ENCODE data around the gene SLC30A2.

DNA sequence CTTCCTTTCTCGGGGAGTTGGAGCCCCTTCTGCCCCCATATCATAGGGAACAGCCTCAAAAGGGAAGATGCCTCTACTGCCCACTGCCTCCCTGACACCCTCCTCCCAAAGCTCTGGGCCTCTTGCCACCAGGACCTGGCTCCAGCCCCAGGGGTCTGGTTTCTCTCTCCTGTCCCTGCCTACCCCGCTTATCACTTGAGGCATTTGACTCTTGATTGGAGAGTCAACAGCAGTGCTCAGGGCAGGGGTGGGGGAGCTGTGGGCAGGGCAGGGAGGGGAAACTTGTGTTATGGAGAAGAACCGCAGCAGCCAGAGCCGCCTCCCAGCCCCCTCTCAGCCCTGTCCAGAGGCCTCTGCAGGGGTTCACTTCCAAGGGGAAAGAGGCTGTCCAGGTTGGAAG, 20.9 kb upstream of the SLC30A2 start:
- TF ChIP-seq, protein P1, sequence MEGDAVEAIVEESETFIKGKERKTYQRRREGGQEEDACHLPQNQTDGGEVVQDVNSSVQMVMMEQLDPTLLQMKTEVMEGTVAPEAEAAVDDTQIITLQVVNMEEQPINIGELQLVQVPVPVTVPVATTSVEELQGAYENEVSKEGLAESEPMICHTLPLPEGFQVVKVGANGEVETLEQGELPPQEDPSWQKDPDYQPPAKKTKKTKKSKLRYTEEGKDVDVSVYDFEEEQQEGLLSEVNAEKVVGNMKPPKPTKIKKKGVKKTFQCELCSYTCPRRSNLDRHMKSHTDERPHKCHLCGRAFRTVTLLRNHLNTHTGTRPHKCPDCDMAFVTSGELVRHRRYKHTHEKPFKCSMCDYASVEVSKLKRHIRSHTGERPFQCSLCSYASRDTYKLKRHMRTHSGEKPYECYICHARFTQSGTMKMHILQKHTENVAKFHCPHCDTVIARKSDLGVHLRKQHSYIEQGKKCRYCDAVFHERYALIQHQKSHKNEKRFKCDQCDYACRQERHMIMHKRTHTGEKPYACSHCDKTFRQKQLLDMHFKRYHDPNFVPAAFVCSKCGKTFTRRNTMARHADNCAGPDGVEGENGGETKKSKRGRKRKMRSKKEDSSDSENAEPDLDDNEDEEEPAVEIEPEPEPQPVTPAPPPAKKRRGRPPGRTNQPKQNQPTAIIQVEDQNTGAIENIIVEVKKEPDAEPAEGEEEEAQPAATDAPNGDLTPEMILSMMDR (IDR thresholded peaks at IDR 0.05) = no peak
- TF ChIP-seq EP300 (IDR thresholded peaks at IDR 0.05) = no peak
- no peak for TF ChIP-seq POLR2AphosphoS5 (IDR thresholded peaks at IDR 0.05)
